Measurements from ENCODE around the gene GATAD2B.

DNA sequence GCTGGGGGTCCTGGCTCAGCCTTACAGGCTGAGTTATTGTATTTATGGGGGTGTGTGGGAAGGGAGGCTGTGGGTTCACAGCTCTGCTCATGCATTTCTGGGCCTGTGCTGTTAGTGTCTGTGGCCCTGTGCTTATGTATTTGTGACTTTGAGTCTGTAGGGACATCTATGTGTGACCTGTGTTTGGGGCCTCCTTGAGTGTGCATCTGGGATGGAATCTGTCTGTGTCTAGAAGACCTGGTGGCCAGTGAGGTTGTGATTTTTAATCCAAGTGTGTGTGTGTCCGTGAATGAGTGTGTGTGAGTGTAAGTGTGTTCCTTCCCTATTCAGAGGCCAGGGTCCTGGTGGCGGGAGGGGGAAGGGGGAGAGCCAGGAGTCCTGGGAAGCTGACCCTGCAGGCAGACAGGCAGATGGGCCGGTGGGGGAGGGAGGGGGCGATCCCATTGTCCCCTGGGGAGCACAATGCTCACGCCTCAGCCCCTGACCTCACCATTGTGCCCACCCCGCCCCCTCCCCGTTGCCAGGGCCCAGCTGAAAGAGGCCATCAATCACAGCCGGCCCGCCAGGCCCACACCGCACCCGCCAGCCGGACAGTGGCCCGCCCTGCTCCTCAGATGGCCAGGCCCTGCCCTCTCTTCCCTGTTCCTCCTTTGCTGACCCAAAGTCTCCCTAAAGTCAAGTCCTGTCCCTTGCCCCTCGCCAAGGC, 128.0 kb downstream of the GATAD2B start:
- TF ChIP-seq POLR2A (IDR thresholded peaks at IDR 0.05; ENCODE audit: low read depth, low read length), result no peak
- TF ChIP-seq POLR2AphosphoS5 (IDR thresholded peaks at IDR 0.05; ENCODE audit: insufficient read depth, low read depth, low read length), result no peak

Data from endothelial cell of umbilical vein (primary cell).